ENCODE data around the gene NDST1.

GRCh38 chr5:150553911-150554310, 46.0 kb downstream of the NDST1 start:
- no peak for TF ChIP-seq ZNF219 (CRISPR knock-in tag; IDR thresholded peaks at IDR 0.05; ENCODE audit: borderline replicate concordance)
- TF ChIP-seq CBFB (CRISPR knock-in tag; IDR thresholded peaks at IDR 0.05; ENCODE audit: low read depth), result no peak
- TF ChIP-seq E2F5 (CRISPR knock-in tag; IDR thresholded peaks at IDR 0.05), result no peak
- no peak for TF ChIP-seq ZNF263 (CRISPR knock-in tag; IDR thresholded peaks at IDR 0.05; ENCODE audit: low read depth)
- no peak for TF ChIP-seq FOXJ3 (CRISPR knock-in tag; IDR thresholded peaks at IDR 0.05; ENCODE audit: borderline replicate concordance)
- TF ChIP-seq ATF2 (CRISPR knock-in tag; IDR thresholded peaks at IDR 0.05; ENCODE audit: borderline replicate concordance, low read depth), result no peak
